Measurements from ENCODE around the gene IMP4. TPM values are rescaled to one million over a fixed set of nuclear protein-coding genes. Genes with fewer than 3 reads are reported as not detected.

The IMP4 gene
- total RNA-seq, 4 donors from 2014 or later: 66.5 to 112 (median 75.2) TPM

DNA sequence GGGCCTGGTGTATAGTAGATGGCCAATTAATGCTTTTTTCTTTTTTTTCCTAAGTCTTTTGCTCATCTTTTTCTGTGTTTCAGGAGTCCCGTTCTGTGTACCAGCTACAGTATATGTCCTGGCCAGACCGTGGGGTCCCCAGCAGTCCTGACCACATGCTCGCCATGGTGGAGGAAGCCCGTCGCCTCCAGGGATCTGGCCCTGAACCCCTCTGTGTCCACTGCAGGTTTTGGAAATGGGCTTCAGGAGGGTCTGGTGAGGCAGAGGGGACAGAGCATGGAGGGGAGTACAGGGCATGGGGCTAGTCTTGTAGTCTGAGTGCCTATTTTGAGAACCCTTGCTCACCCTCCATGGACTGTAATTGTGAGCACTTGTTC, 27.3 kb downstream of the IMP4 start:
- TF ChIP-seq, protein P1, sequence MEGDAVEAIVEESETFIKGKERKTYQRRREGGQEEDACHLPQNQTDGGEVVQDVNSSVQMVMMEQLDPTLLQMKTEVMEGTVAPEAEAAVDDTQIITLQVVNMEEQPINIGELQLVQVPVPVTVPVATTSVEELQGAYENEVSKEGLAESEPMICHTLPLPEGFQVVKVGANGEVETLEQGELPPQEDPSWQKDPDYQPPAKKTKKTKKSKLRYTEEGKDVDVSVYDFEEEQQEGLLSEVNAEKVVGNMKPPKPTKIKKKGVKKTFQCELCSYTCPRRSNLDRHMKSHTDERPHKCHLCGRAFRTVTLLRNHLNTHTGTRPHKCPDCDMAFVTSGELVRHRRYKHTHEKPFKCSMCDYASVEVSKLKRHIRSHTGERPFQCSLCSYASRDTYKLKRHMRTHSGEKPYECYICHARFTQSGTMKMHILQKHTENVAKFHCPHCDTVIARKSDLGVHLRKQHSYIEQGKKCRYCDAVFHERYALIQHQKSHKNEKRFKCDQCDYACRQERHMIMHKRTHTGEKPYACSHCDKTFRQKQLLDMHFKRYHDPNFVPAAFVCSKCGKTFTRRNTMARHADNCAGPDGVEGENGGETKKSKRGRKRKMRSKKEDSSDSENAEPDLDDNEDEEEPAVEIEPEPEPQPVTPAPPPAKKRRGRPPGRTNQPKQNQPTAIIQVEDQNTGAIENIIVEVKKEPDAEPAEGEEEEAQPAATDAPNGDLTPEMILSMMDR (IDR thresholded peaks at IDR 0.05; ENCODE audit: low read depth): no peak

DNA sequence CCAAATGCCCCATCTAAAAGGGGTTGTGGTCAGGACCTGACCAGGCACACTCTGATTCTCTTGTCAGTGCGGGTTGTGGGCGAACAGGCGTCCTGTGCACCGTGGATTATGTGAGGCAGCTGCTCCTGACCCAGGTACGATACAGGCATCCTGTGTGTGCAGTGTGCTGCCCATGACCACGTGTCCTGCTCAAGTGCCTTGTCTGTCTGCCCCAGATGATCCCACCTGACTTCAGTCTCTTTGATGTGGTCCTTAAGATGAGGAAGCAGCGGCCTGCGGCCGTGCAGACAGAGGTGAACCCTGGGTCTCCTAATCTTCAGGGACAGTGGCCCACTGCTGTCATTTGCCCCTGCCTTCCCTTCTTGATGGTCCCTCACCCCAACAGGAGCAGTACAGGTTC, 27.8 kb downstream of the IMP4 start:
- TF ChIP-seq, protein P1 (IDR thresholded peaks at IDR 0.05; ENCODE audit: low read depth): no peak

DNA sequence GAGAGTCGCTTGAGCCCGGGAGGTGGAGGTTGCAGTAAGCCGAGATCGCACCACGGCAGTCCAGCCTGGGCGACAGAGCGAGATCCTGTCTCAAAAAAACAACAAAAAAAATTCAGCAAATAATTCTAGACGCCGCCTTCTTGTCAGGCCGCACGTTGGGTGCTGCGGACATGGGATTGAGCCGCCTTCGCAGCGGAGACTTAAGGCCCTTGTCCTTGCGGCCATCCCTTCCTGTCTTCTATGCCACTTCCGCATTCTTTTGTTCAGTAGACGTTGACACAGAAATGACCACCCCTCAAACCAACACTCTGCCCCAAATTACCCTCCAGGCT, 29.0 kb downstream of the IMP4 start:
- TF ChIP-seq, protein P1 (IDR thresholded peaks at IDR 0.05; ENCODE audit: low read depth): no peak

DNA sequence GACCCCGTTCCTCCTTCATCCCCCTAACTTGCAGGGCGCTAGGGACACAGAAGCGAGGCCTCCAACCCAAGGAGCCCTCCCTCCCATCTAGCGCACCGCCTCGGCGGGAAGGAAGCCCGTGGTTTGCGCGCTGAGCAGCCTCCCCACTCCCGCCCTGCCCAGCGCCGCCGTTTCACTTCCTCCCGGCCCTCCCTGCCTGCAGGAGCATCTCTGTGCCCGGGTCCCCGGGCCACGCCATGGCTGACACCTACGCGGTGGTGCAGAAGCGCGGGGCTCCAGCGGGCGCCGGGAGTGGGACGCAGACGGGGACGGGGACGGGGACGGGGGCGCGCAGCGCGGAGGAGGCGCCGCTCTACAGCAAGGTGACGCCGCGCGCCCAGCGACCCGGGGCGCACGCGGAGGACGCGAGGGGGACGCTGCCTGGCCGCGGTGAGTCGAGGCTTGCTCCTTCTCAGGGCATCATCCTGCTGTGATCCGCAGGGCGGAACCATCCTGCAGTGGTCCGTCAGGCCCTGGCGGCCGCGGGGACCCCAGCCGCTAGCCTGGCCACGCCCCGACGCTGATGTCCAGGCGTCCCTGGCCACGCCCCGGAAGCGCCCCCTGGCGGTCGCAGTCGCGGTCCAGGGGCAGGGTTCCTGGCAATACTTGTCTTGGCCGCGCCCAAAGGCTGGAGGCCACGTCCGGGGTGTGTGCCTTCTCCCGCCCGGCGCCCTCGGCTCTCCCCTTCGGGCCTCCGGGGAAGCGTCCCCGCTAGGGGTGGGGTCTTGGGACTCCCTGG, 29.5 kb downstream of the IMP4 start:
- TF ChIP-seq, protein P1 (IDR thresholded peaks at IDR 0.05; ENCODE audit: low read depth): no peak

DNA sequence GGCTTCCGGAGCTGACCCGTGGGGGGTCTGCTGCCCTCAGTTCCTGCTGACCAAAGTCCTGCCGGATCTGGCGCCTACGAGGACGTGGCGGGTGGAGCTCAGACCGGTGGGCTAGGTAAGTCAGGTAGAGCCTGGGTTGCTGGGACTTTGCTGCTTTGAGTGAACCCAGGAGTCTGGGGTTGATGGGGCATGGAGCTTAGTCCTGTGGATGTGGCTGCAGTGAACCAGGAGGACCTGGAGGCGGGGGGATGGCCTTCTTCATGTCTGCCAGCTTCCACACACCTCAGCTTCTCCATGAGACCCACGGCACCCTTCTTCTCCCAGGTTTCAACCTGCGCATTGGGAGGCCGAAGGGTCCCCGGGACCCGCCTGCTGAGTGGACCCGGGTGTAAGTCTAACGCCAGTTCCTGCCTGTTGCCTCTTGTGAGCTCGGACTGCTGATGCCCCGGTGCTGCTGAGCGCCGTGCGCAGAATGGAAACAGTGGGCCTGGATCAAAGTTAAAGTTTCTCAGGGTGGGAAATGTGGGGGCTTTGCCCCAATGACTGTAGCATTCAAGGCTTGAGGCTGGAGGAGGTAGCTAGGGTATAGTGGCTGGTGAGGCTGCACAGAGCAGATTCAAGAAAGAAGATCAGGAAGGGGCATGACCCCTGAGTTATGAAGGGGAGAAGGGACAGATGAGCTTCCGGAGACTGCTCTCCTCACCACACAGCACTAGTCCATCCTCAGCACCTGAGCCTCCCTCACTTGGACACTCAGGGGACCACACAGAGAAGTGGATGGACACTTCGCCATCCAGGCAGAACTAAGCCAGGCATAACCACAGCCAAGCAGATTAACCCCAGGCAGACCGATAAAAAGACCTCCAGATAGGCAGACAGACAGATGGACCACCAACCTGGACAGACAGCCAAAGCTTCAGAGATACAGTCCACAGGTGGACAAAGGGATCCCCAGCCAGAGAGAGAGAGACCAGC, 30.4 kb downstream of the IMP4 start:
- TF ChIP-seq, protein P1 (IDR thresholded peaks at IDR 0.05; ENCODE audit: low read depth): no peak

DNA sequence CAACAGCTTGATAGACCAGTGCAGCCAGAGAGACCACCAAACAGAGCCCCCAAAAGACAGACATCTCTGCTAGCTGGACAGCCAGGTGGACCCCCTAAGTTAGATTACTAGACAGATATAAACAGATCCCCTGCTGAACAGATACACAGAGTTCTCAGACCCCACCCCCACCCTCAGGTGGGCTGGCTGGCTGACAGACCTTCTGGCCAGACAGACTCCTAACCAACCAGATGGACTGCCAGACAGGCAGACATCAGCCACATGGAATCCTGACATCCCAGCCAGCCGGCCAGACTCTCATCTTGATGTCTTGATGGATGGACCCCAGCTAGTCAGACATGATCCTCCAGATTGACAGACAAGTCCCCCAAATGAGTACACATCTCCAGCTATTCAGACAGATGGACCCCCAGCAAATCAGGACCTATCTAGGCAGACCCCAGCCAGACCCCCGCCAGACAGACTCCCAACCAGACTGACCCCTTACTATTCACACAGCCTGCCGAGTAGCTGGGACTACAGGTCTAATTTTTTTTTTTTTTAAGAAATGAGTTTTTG, 31.2 kb downstream of the IMP4 start:
- TF ChIP-seq, protein P1 (IDR thresholded peaks at IDR 0.05; ENCODE audit: low read depth): no peak

Measured in subcutaneous adipose tissue (tissue), 4 donors.